HG02973 (cell line): ENCODE data around the gene CPA2.

Experiments
- ATAC-seq: cut with Tn5 transposase; IDR thresholded peaks from one replicate; pipeline ENCODE4 v1.9.1; 2021; ENCODE audit warnings: moderate library complexity; ENCODE audit not compliant: unreplicated experiment

CPA2 gene

GRCh38 chr7:130278860-130279259, 12.2 kb downstream of the CPA2 start:
- ATAC-seq: no peak

- no peak for ATAC-seq
Observed at GRCh38 chr7:130279286-130279685, 12.6 kb downstream of the CPA2 start.

GRCh38 chr7:130279906-130280305, 13.2 kb downstream of the CPA2 start:
- ATAC-seq: no peak

GRCh38 chr7:130281260-130281659, 14.6 kb downstream of the CPA2 start:
- ATAC-seq: no peak

GRCh38 chr7:130286881-130287280, 20.2 kb downstream of the CPA2 start:
- no peak for ATAC-seq

- no peak for ATAC-seq
Observed at GRCh38 chr7:130288168-130288567, 21.5 kb downstream of the CPA2 start.

- ATAC-seq: no peak
Observed at GRCh38 chr7:130288829-130289228, 22.2 kb downstream of the CPA2 start.

DNA sequence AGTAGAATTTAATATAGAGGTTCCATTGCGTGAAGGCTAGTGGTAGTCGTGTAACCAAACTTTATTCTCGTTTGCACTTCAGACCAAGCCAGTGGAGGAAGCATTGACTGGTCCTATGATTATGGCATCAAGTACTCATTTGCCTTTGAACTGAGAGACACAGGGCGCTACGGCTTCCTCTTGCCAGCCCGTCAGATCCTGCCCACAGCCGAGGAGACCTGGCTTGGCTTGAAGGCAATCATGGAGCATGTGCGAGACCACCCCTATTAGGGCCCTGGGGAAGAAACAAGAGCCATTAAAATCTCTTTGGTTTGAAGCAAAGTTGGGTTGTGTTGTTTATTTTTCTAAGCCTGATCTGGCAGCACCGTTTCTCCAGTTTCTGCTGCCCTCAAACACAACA, 22.8 kb downstream of the CPA2 start:
- no peak for ATAC-seq

DNA sequence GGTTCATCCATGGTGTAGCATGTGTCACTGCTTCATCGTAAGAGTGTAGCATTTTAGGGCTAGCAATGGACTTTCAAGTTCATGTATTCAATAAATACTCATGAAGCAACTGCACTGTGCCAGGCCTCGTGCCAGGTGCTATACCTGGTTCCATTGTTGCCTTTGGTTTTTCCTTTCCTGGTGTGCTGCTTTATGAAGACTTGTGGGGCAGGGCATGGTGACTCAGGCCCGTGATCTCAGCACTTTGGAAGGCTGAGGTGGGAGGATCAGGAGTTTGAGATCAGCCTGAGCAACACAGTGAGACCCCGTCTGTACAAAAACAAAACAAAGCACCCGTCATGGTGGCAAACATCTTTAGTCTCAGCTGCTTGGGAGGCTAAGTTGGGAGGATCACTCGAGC, 24.1 kb downstream of the CPA2 start:
- ATAC-seq: no peak

- ATAC-seq: no peak
Observed at GRCh38 chr7:130292682-130293257, 26.1 kb downstream of the CPA2 start, which contains the start of gene CPA4. TSS of gene CPA4 (plus strand) at chr7:130293161. CDS start at chr7:130293181, 20 bp downstream.

- no peak for ATAC-seq
Observed at GRCh38 chr7:130293521-130293920, 26.9 kb downstream of the CPA2 start.

GRCh38 chr7:130294314-130294713, 27.7 kb downstream of the CPA2 start:
- ATAC-seq: no peak

DNA sequence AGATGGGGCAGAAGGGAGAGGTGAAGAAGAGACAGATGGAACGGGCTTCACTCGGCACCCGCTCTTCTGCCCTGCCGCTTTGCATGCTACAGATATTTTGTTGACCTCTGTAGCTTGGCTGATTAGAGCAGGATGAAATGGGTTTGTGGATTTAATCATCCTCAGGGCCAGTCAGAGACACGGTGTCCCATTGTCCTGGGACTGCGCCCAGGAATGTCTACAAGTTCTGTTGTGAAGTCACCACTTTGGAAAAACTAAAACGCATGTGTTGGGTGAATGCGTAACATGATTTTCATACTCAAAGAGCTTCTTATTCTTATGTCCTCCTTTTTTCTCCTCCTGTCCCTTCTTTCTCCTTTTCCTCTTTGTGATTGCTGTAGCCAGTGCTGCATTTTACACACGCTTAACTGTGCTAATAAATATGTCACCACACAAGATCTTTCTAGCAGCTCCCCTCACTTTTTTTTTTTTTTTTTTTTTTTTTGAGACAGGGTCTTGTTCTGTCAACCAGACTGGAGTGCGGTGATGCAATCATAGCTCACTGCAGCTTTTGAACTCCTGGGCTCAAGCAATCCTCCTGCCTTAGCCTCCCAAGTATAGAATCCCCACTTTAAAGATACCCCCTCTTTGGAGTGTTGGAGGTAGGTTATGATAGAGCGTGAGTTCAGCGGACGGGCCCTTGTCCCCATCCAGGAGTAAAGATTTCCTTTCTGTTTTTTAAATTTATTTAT, 29.7 kb downstream of the CPA2 start:
- ATAC-seq: no peak

- no peak for ATAC-seq
Observed at GRCh38 chr7:130297628-130298543, 31.2 kb downstream of the CPA2 start.

GRCh38 chr7:130298544-130299326, 32.1 kb downstream of the CPA2 start:
- no peak for ATAC-seq

- ATAC-seq: no peak
Observed at GRCh38 chr7:130299866-130300265, 33.2 kb downstream of the CPA2 start.

GRCh38 chr7:130301501-130302020, 34.9 kb downstream of the CPA2 start:
- ATAC-seq: no peak

GRCh38 chr7:130302649-130303048, 36.0 kb downstream of the CPA2 start:
- no peak for ATAC-seq

GRCh38 chr7:130303127-130303526, 36.5 kb downstream of the CPA2 start:
- no peak for ATAC-seq

- no peak for ATAC-seq
Observed at GRCh38 chr7:130303551-130303950, 36.9 kb downstream of the CPA2 start.

DNA sequence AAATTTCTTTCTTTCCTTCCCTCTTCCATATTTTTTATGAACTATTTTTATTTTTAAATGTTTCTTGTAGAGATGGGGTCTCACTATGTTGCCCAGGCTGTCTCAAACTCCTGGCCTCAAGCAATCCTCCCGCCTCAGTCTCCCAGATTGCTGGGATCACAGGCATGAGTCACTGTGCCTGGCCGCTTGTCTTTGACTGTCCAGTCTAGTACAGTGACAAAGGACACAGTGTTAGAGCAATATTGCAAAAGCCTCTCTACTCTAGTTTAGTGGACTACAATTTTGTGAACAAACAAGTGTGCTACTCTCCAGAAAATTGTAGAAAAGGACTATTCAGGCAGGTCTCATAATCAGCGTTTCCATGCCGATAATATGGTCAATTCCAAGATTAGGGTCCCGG, 37.3 kb downstream of the CPA2 start:
- no peak for ATAC-seq
